Endothelial cell of umbilical vein (primary cell): ENCODE measurements around the gene LMAN1L. TPM values are rescaled to one million over a fixed set of nuclear protein-coding genes. Genes with fewer than 3 reads are reported as not detected.

ENCODE experiments used
- BruUV-seq: library from RNA; stranded (reverse); fragments of 400-500 nt; replicated peaks from 2 replicates; lab custom pipeline; 2021; lab: Mats Ljungman, UMichigan
- CTCF ChIA-PET: fragments of 300-600, 350-600 bp; sonication (Branson Sonifier 250); formaldehyde crosslinking; loops from one replicate; lab custom pipeline; 2021; ENCODE audit warnings: antibody characterized with exemption, inconsistent platforms; lab: Charles Lee
- POLR2A ChIA-PET: fragments of 300-600, 350-600 bp; sonication (Branson Sonifier 250); formaldehyde crosslinking; loops from one replicate; lab custom pipeline; 2021; ENCODE audit warnings: antibody characterized with exemption, inconsistent platforms; lab: Charles Lee
- DNase-seq: peaks from one replicate; pipeline ENCODE4 v3.0.0-alpha.2; 2011; ENCODE audit warnings: low read depth, low spot score
- FAIRE-seq: peaks from 2 replicates; lab custom pipeline; 2011; peaks lifted over from hg19 to GRCh38; lab: Jason Lieb, UNC
- H2AFZ ChIP-seq: 2 replicates; pipeline ENCODE4 v1.6.0; 2012; ENCODE audit warnings: low read depth, low read length, control low read depth, inconsistent platforms
- H3K27ac ChIP-seq: 2 replicates; pipeline ENCODE4 v1.5.1; 2011; ENCODE audit warnings: low read depth, mild to moderate bottlenecking, control low read depth, low read length, moderate library complexity; ENCODE audit not compliant: insufficient read depth
- H3K27me3 ChIP-seq, 2 experiments: 2 replicates each; pipeline versions ENCODE4 v1.6.0 to v1.6.1; 2011; ENCODE audit warnings: low read length in 2 of 2, mixed read lengths in 1 of 2; ENCODE audit not compliant: control insufficient read depth in 2 of 2, insufficient read depth in 2 of 2
- H3K36me3 ChIP-seq, 2 experiments: 2 replicates in 1 of 2; 3 replicates in 1 of 2; pipeline ENCODE4 v1.5.1; 2011; ENCODE audit warnings: low read length in 2 of 2, mild to moderate bottlenecking in 1 of 2, moderate library complexity in 1 of 2; ENCODE audit not compliant: control insufficient read depth in 2 of 2, insufficient read depth in 2 of 2; ENCODE audit errors: extremely low read depth in 1 of 2
- H3K4me1 ChIP-seq: 3 replicates; pipeline ENCODE4 v1.5.1; 2011; ENCODE audit warnings: mild to moderate bottlenecking, low read length; ENCODE audit not compliant: control insufficient read depth, insufficient read depth; ENCODE audit errors: extremely low read depth
- H3K4me2 ChIP-seq: 2 replicates; pipeline ENCODE4 v1.6.1; 2011; ENCODE audit warnings: low read length, control low read depth, mixed read lengths; ENCODE audit not compliant: insufficient read depth
- H3K4me3 ChIP-seq, 3 experiments: fragments of 200-600 bp in 1 of 3; sonication (generic), shearing (Covaris generic) in 1 of 3; replicated peaks in 1 of 3; 2 replicates each; pipeline ENCODE4 v1.5.1; 2011 to 2016; ENCODE audit warnings: control low read depth in 3 of 3, low read length in 3 of 3, mild to moderate bottlenecking in 2 of 3, inconsistent platforms in 1 of 3, low read depth in 1 of 3, moderate library complexity in 1 of 3; ENCODE audit not compliant: insufficient read depth in 1 of 3
- H3K79me2 ChIP-seq: 2 replicates; pipeline ENCODE4 v1.6.0; 2012; ENCODE audit warnings: low read length, inconsistent platforms; ENCODE audit not compliant: control insufficient read depth, insufficient read depth
- H3K9ac ChIP-seq: replicated peaks from 2 replicates; pipeline ENCODE3; 2011; ENCODE audit warnings: low read length, control low read depth; ENCODE audit not compliant: insufficient read depth; ENCODE audit errors: extremely low read depth
- H3K9me1 ChIP-seq: replicated peaks from 3 replicates; pipeline ENCODE4 v1.6.0; 2011; ENCODE audit warnings: mild to moderate bottlenecking, low read length; ENCODE audit not compliant: control insufficient read depth, insufficient read depth; ENCODE audit errors: extremely low read depth
- H3K9me3 ChIP-seq: replicated peaks from 2 replicates; pipeline ENCODE4 v1.5.1; 2012; ENCODE audit warnings: low read length, inconsistent platforms; ENCODE audit not compliant: control insufficient read depth, insufficient read depth
- H4K20me1 ChIP-seq: replicated peaks from 2 replicates; pipeline ENCODE3; 2011; ENCODE audit warnings: mild to moderate bottlenecking, low read length; ENCODE audit not compliant: control insufficient read depth, insufficient read depth; ENCODE audit errors: extremely low read depth
- CTCF ChIP-seq, 2 donors: IDR thresholded peaks; 1 replicate in 1 of 2; 2 replicates in 1 of 2; pipeline ENCODE4 v1.5.1; 2011; ENCODE audit warnings: low read length in 2 of 2, mild to moderate bottlenecking in 2 of 2, moderate library complexity in 2 of 2, control low read depth in 1 of 2, inconsistent platforms in 1 of 2, low read depth in 1 of 2; ENCODE audit not compliant: insufficient read depth in 1 of 2; ENCODE audit errors: extremely low read depth in 1 of 2
- EZH2 ChIP-seq: IDR thresholded peaks from 2 replicates; pipeline ENCODE4 v1.6.1; 2012; ENCODE audit warnings: borderline replicate concordance, low read depth, mild to moderate bottlenecking, moderate library complexity, low read length, inconsistent platforms; ENCODE audit not compliant: severe bottlenecking
- FOS ChIP-seq: IDR thresholded peaks from 2 replicates; pipeline ENCODE4 v1.6.1; 2011; ENCODE audit warnings: mild to moderate bottlenecking, low read length, moderate library complexity, borderline replicate concordance; ENCODE audit not compliant: insufficient read depth
- GATA2 ChIP-seq: IDR thresholded peaks from 2 replicates; pipeline ENCODE4 v1.7.0; 2011; ENCODE audit warnings: low read depth, mild to moderate bottlenecking, moderate library complexity, mixed read lengths, low read length; ENCODE audit not compliant: insufficient read length, insufficient read depth
- JUN ChIP-seq: IDR thresholded peaks from 2 replicates; pipeline ENCODE4 v1.6.1; 2011; ENCODE audit warnings: borderline replicate concordance, low read depth; ENCODE audit not compliant: insufficient read length, insufficient read depth
- MAX ChIP-seq: IDR thresholded peaks from 2 replicates; pipeline ENCODE4 v1.6.1; 2011; ENCODE audit not compliant: insufficient read depth, insufficient read length
- MYC ChIP-seq: IDR thresholded peaks from one replicate; pipeline ENCODE4 v1.6.1; 2011; ENCODE audit warnings: mild to moderate bottlenecking, low read depth, low read length
- POLR2A ChIP-seq: IDR thresholded peaks from 2 replicates; pipeline ENCODE4 v1.6.1; 2012; ENCODE audit warnings: low read depth, mild to moderate bottlenecking, control low read depth, low read length
- POLR2AphosphoS5 ChIP-seq: IDR thresholded peaks from 2 replicates; pipeline ENCODE4 v1.6.1; 2012; ENCODE audit warnings: low read depth, mild to moderate bottlenecking, control low read depth, low read length, moderate library complexity; ENCODE audit not compliant: insufficient read depth
- dilution Hi-C: fragments of 300-500 bp; cut with MboI; formaldehyde crosslinking; loops from one replicate; pipeline ENCODE4 v1.15.0; 2019; ENCODE audit warnings: low sequenced_read_pairs; ENCODE audit not compliant: extremely low pct_ligation_motif_present
- intact Hi-C: fragments of 100-400 bp; cut with micrococcal nuclease; formaldehyde crosslinking; loops from one replicate; pipeline ENCODE4 v1.10.0; 2022
- polyA plus RNA-seq, 4 experiments: library from polyadenylated mRNA; depleted of rRNA in 3 of 4; stranded (reverse) in 3 of 4; unstranded in 1 of 4; fragments of >200 nt; gene quantifications; 2 replicates each; pipeline versions ENCODE4 v1.2.1 to v1.2.3, GENCODE V29; 2011 to 2012; ENCODE audit warnings: missing spikeins in 1 of 4
- total RNA-seq: library from RNA; stranded (reverse); gene quantifications from 2 replicates; pipeline ENCODE4 v1.2.3, GENCODE V29; 2021

Gene LMAN1L
- total and polyA plus RNA-seq, 2 donors (not counting 3 experiments of a cell fraction or from before 2014, with no cell fraction given): not detected

GRCh38 chr15:74773329-74773728 lies 39.3 kb upstream of the LMAN1L start:
- no peak for DNase-seq
- POLR2A ChIA-PET: interaction anchor here (0.6 kb wide), 1 partner anchor 121 kb away, joined by 6 read pairs; no protein-coding TSS in a partner anchor
- TF ChIP-seq MAX (no peak), POLR2A (no peak), CTCF (IDR thresholded peaks at IDR 0.05; ENCODE audit: extremely low read depth in 1 of 2, insufficient read depth in 1 of 2, low read depth in 1 of 2, low read length in 2 of 2) (no peak), EZH2 (no peak), JUN (no peak), POLR2AphosphoS5 (no peak), GATA2 (no peak), MYC (no peak), FOS (no peak)

More at GRCh38 chr15:74773329-74773728, 39.3 kb upstream of the LMAN1L start:
- CTCF ChIA-PET: interaction anchor here (1.0 to 6.8 kb wide), 7 partner anchors 11 to 176 kb away, joined by 3 to 696 read pairs (median 55); no protein-coding TSS in a partner anchor
- FAIRE-seq: no peak
- intact Hi-C loops: loop anchor here (10.0 kb wide), 1 partner anchor 431 kb away; the partner anchor contains the start of gene C15orf39
- Histone ChIP-seq H3K9ac (no peak overlapping the region), H3K4me2 (no peak overlapping the region), H3K4me1 (peaks cover 19% of the 10 kb centered on the region), H2AFZ (no peak overlapping the region), H4K20me1 (no peaks in the 10 kb centered on the region), H3K79me2 (no peaks in the 10 kb centered on the region), H3K9me1 (no peaks in the 10 kb centered on the region), H3K27ac (no peak overlapping the region), H3K27me3 (peaks cover 0 to 2% of the 10 kb centered on the region in 2 experiments), H3K9me3 (no peaks in the 10 kb centered on the region), H3K36me3 (no peaks in the 10 kb centered on the region), H3K4me3 (no peak overlapping the region)
- dilution Hi-C loops: loop anchor here (25.0 kb wide), 1 partner anchor 136 kb away; no protein-coding TSS in a partner anchor
- no TSS peak for BruUV-seq
